Measurements from ENCODE around the gene PPP1R13L. TPM values are rescaled to one million over a fixed set of nuclear protein-coding genes. Genes with fewer than 3 reads are reported as not detected.
"Not testable (repeated sequence)": the region's sequence is repeated elsewhere in the genome, so short reads cannot be mapped to it uniquely, and the experiment has no call there.

PPP1R13L gene
- total RNA-seq, 1 donor from 2014 or later: 10.0 TPM

DNA sequence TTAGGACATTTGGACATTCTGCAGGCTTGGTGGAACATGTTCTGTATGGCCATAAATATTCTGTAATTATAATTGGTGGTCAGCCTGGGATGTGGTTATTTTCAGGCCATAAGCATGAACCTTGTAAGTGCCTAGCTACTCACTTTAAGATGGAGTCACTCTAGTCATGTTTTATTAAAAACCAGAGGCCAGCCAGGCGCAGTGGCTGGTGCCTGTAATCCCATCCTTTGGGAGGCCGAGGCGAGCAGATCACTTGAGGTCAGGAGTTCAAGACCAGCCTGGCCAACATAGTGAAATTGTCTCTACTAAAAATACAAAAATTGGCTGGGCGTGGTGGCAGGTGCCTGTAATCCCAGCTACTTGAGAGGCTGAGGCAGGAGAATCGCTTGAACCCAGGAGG is 2.7 kb upstream of the PPP1R13L start:
- not testable (repeated sequence) for DNase-seq (ENCODE audit: low read depth in 2 of 2)

DNA sequence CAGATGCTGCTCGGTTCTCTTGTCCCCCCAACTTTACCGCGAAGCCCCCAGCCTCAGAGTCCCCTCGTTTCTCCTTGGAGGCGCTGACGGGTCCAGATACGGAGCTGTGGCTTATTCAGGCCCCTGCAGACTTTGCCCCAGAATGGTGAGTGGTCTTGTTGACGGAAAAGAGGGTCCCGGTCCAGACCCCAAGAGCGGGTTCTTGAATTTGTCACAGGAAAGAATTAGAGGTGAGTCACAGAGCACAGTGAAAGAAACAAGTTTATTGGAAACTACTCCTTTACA is 2.2 kb upstream of the PPP1R13L start:
- peak in 1 of 2 donors; percentile 28 for DNase-seq (ENCODE audit: low read depth in 2 of 2)

DNA sequence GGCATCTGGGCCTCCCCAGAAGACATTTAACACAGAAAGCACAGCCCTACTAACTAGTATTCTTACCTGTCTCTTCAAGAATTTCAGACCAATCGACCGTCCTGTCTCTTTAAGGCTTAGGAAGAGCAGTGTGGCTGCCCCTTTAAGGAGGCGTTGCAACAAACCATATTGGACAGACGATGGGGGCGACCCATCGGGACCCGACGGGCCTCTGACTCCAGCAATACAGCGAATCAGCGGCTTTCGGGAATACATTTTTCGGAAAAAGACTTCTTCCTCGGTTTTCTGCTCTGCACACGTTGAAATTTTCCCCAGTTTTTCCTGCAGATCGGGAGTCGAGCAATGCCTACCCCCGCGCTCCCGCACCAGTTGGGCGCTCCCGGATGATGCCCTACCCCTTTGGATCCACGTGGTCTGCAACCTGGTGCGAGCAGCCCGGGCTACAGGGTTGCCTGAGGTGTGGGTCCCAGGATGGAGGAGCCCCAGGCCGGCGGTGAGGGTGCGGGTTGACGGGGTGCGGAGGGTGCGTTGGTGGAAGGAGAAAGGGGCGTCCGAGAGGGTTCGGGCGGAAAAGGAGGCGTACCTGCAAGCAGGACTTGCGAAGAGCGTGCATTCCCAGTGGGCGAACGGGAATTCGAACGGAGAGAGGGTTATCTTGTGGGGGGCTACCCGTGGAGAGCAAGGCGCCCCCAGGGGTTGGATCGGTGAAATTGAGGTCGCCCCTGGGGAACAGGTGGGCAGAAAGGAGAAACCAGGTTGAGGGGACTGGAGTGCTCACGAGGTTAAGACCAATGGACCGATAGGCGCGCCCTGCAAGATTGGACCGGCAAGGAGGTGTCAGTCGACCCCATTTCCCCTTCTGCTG is 1.6 kb upstream of the PPP1R13L start, which contains the start of gene POLR1G:
Gene POLR1G (plus strand): TSS at position 419 of the 865 bp plus-strand sequence. CDS start 53 bp downstream, at position 472.
- DNase-seq (ENCODE audit: low read depth in 2 of 2): peak; percentile 54 to 82

- peak; percentile 84 to 90 for DNase-seq (ENCODE audit: low read depth in 2 of 2)
Measured at GRCh38 chr19:45405435-45406225, 761 bp upstream of the PPP1R13L start.

- DNase-seq (ENCODE audit: low read depth in 2 of 2): peak; percentile 62 to 71
Measured at GRCh38 chr19:45403781-45404556, 900 bp downstream of the PPP1R13L start.

DNA sequence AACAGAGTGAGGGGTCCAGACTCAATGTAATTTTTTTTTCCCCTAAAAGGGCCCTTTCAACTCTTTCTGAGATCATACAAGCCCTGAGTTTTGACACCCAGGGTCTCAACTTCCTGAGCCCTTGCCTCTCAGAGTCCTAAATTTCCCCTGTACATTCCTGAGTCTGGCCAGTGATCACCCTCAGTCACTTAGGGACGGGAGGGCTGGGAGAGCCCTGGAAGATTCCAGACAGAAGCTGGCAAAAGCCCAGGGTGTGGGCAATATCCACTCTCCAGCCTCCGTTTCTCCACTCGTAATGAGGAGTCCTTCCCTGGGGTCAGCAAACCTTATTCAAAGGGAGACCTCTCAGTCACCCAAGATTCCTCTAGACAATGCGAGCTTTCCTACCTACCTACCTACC is 1.6 kb downstream of the PPP1R13L start:
- DNase-seq (ENCODE audit: low read depth in 2 of 2): peak in 1 of 2 donors; percentile 13

- peak; percentile 40 to 67 for DNase-seq (ENCODE audit: low read depth in 2 of 2)
Measured at GRCh38 chr19:45402298-45403061, 2.4 kb downstream of the PPP1R13L start.

DNA sequence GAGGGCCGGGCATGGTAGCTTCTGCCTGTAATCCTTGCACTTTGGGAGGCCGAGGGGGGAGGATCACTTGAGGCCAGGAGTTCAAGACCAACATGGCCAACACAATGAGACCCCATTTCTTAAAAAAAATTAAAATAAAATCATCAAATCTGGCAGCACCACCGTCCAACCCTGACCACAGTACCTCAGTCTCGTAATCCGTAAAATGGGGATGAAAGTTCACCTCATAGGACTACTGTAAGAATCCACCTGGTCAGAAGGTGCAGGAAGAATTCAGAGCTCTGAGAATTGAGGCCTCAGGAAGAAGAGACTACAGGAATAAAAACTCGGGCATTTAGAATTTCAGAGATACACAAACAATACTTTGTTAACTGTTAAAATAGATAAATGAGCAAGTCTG is 3.1 kb downstream of the PPP1R13L start:
- no peak for DNase-seq (ENCODE audit: low read depth in 2 of 2)

GRCh38 chr19:45400192-45400591 is 4.7 kb downstream of the PPP1R13L start:
- no peak for DNase-seq (ENCODE audit: low read depth in 2 of 2)

DNA sequence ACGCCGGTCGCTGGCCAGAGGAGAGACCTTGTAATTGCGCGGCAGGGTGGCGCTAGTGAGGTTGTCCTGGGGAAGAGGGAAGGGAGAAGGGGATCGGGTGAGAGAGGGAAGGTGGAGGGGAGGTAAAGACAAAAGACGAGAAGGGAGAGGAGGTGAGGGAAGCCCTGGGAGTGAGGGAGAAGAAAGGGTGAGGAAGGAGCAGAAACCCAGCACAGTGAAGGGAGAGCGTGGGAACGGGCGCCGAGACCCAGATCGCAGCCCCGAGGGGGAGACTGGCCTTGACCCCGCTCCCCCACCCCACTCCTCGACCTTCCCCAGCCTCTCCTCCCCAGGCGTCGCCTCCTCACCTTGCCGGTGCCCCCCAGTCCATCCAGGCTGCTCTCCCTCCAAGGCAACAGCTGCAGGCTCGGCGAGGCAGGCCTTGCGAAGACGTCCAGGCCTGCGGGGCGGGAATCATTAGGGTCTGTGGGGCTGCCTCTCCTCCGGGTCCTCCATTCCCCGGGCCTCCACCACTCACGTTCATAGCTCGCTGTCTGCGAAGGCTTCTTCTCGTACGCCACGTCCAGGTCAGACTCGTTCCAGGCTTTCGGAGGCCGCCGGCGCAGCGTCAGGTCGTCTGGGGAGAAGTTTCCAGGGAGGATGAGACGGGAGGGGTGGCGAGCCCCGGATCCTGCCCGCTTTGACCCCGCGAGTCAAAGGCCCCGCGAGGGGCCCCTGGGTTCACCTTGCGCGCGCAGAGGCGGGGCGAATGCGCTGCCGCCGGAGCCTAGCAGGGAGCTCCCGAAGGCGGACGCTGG is 8.8 kb downstream of the PPP1R13L start:
- no peak for DNase-seq (ENCODE audit: low read depth in 2 of 2)

DNA sequence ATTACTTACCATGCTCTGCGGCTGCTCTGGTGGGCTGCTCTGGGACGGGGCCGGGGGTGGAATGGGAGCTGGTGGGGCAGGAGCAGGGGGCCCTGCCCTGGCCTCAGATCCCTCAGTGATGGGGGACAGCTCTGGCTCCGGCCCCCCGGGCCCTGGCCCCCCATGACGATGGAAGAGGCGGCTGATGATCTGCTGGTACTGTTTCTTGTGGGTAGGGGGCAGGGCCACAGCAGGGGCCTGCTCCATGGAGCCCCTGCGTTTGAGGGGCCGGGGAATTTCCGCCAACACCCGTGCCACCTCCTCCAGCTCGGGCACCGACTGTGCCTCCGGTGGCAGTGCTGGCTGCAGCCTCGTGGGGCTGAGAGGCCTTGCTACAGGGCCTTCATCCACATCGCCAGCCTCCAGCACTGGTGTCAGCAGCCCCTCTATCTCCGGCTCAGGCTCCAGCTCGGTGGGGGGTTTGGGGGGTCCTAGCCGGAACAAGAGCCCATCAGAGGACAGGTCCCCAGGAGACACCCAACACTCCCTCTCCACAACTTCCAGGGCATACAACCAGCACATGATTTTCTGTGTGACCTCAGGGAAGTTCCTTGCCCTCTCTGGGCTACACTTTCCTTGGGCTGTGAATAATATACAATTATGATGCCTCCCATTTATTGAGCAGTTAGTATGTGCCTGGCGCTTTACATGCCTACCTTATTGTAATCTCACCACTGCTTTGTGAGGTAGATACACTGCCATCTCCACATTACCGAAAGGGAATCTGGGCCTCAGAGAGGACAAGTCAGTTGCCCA is 12.8 kb downstream of the PPP1R13L start:
- no peak for DNase-seq (ENCODE audit: low read depth in 2 of 2)

GRCh38 chr19:45391346-45391745 is 13.5 kb downstream of the PPP1R13L start:
- DNase-seq (ENCODE audit: low read depth in 2 of 2): no peak

DNA sequence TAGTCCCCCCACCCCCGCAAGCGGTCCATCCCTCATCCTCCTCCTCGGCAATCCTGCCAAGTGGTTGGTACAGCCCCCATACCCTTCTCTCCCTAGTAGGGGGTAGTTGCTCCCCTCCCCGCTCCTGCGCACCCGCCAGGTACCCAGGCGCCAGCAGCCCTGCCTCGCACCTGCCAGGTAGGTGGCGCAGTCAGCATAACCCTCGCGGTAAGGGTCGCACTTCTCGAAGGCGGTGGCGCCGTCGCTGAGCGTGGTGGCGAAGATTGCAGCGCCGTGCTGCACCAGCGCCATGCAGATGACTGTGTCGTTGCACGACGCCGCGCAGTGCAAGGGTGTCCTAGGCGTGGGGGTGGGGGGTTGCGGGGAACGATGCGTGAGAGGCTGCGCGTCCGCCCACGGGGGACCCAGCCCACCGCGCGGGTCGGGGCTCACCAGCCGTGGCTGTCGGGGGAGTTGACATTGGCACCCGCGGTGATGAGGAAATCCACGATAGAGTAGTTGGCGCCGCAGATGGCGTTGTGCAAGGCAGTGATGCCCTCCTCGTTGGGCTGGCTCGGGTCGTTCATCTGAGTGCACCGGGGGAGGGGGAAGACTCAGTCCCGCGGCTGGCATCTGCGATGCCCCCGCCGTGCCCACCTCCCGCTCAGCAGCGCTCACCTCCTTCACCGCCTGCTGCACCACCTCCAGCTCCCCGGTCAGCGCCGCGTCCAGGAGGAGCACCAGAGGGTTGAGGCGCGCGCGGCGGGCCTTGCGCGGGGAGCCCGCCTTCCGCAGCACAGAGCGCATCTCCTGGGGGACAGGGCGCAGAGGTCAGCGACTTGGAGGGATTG is 19.3 kb downstream of the PPP1R13L start:
- no peak for DNase-seq (ENCODE audit: low read depth in 2 of 2)

DNA sequence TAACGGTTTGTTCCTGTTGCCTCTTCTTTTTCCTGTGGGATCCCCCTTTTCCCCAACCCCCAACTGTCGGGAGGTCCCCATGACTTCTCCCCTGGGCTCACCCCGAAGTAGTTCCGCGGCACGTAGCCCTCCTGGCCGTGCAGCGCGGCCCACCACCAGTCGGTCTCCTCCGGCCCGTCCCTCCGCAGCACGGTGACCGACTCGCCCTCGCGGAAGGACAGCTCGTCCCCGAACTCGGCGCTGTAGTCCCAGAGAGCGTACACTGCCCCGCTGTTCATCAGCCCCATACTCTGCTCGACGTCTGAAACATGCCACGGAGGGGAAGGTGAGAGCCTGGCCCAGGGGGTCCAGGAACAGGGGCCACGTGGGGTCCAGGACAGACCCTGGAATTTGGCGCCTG is 22.4 kb downstream of the PPP1R13L start:
- no peak for DNase-seq (ENCODE audit: low read depth in 2 of 2)

GRCh38 chr19:45380107-45380506 is 24.8 kb downstream of the PPP1R13L start:
- no peak for DNase-seq (ENCODE audit: low read depth in 2 of 2)

GRCh38 chr19:45376045-45376724 is 28.7 kb downstream of the PPP1R13L start:
- peak; percentile 68 to 80 for DNase-seq (ENCODE audit: low read depth in 2 of 2)

- peak; percentile 98 to 99 for DNase-seq (ENCODE audit: low read depth in 2 of 2)
Measured at GRCh38 chr19:45370410-45371204, 34.3 kb downstream of the PPP1R13L start, which contains the start of gene ERCC2. TSS of gene ERCC2 (minus strand) at chr19:45370573. CDS start at chr19:45370540, 33 bp downstream.
